ENCODE measurements around the gene VSIG8. TPM values are rescaled to one million over a fixed set of nuclear protein-coding genes. Genes with fewer than 3 reads are reported as not detected.

The VSIG8 gene
- total RNA-seq, 1 donor from 2014 or later, result not detected

DNA sequence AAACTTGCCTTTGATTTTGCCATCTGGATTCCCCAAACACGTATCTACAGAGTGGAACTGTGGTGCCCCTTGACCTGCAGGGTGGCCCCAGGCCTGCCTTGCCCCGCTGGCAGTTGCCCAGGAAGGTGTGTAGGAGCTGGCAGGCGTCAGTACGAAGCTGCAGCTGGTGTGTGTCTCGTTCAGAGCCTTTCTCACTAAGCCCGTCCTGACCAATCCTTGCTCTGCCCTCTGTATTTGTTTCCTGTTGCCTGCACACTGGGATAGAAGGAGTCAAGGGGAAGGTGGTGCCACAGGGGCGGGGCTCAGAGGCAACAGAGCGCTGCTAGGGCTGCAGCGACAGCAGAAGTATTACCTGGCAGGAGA, 5.2 kb upstream of the VSIG8 start:
- H3K27ac Mint-ChIP-seq (ENCODE audit: unreplicated experiment), result no peak overlapping the region

DNA sequence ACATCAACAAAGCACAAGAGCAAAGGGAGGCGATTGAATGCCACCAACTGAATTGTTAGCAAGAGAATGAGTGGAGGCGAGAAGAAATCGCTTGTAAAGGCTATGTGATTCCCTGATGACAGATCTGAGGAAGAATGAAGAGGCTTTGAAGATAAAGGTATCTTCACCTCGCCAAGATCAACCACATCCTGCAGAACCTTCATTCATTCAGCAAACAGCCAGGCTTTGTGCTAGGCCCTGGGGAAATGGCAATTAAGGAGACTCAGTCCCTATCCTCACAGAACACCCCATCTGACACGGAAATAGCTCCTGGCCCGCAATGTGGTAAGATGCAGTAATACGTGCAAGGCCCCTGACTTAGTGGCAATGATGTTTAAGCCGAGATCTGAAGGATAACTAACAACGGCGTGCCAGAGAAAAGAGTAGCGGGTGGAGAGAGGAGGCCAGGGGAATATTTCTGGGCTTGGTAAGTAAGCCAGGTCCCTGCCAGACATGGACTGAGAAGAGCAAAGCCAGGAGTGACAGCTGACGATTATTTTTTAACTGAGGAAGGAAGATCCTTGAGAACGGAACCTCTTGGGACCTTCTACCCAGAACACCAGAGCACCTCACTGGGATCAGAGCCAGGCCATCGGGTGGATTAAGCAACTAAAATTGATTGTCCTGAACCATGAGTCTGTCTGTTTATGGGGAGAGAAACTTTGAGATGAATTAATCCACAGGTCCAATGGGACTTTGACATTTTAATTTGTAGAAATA, 4.6 kb upstream of the VSIG8 start:
- DNase-seq (ENCODE audit: low spot score), result no peak
- Mint-ChIP-seq H3K27ac (ENCODE audit: unreplicated experiment) (no peak overlapping the region), H3K4me1 (ENCODE audit: unreplicated experiment) (peaks cover 4% of the 10 kb centered on the region), H3K36me3 (ENCODE audit: low read depth, unreplicated experiment) (peaks cover 4% of the 10 kb centered on the region), H3K4me3 (ENCODE audit: unreplicated experiment) (no peak overlapping the region), H3K27me3 (ENCODE audit: unreplicated experiment) (peaks cover 11% of the 10 kb centered on the region), H3K9me3 (ENCODE audit: unreplicated experiment) (no peaks in the 10 kb centered on the region)
- TF ChIP-seq, protein P1, sequence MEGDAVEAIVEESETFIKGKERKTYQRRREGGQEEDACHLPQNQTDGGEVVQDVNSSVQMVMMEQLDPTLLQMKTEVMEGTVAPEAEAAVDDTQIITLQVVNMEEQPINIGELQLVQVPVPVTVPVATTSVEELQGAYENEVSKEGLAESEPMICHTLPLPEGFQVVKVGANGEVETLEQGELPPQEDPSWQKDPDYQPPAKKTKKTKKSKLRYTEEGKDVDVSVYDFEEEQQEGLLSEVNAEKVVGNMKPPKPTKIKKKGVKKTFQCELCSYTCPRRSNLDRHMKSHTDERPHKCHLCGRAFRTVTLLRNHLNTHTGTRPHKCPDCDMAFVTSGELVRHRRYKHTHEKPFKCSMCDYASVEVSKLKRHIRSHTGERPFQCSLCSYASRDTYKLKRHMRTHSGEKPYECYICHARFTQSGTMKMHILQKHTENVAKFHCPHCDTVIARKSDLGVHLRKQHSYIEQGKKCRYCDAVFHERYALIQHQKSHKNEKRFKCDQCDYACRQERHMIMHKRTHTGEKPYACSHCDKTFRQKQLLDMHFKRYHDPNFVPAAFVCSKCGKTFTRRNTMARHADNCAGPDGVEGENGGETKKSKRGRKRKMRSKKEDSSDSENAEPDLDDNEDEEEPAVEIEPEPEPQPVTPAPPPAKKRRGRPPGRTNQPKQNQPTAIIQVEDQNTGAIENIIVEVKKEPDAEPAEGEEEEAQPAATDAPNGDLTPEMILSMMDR (IDR thresholded peaks at IDR 0.05; ENCODE audit: unreplicated experiment), result no peak

More for the DNA sequence above, 5.2 kb upstream of the VSIG8 start:
- peaks cover 11% of the 10 kb centered on the region for H3K27me3 Mint-ChIP-seq (ENCODE audit: unreplicated experiment)
- no peaks in the 10 kb centered on the region for H3K9me3 Mint-ChIP-seq (ENCODE audit: unreplicated experiment)
- H3K4me1 Mint-ChIP-seq (ENCODE audit: unreplicated experiment), result peaks cover 4% of the 10 kb centered on the region
- TF ChIP-seq, protein P1 (IDR thresholded peaks at IDR 0.05; ENCODE audit: unreplicated experiment), result no peak
- H3K36me3 Mint-ChIP-seq (ENCODE audit: low read depth, unreplicated experiment), result peaks cover 4% of the 10 kb centered on the region
- no peak for DNase-seq (ENCODE audit: low spot score)
- no peak overlapping the region for H3K4me3 Mint-ChIP-seq (ENCODE audit: unreplicated experiment)

DNA sequence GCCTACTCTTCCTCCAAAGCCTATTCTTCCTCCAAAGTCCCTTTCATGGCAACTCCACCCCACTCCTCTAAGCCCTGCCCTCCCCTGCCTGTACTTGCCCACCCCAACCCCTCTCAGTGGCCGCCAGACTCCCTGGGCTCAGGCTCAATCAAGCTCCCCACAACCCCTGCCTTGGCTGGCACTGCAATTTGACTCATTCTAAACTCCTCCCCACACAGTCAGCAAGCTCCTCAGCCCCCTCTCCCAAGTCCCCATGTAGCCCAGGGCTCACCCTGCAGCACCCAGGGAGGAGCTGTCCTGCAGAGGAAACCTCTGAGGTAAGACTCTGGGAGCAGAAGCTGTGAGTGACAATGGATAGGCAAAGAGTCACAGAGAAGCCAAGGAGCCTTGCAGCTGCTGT, 3.6 kb upstream of the VSIG8 start:
- TF ChIP-seq, protein P1 (IDR thresholded peaks at IDR 0.05; ENCODE audit: unreplicated experiment), result no peak
- H3K4me1 Mint-ChIP-seq (ENCODE audit: unreplicated experiment), result peaks cover 4% of the 10 kb centered on the region
- H3K27me3 Mint-ChIP-seq (ENCODE audit: unreplicated experiment), result peaks cover 11% of the 10 kb centered on the region
- no peaks in the 10 kb centered on the region for H3K36me3 Mint-ChIP-seq (ENCODE audit: low read depth, unreplicated experiment)
- H3K27ac Mint-ChIP-seq (ENCODE audit: unreplicated experiment), result no peak overlapping the region
- DNase-seq (ENCODE audit: low spot score), result no peak
- no peaks in the 10 kb centered on the region for H3K9me3 Mint-ChIP-seq (ENCODE audit: unreplicated experiment)
- no peak overlapping the region for H3K4me3 Mint-ChIP-seq (ENCODE audit: unreplicated experiment)

DNA sequence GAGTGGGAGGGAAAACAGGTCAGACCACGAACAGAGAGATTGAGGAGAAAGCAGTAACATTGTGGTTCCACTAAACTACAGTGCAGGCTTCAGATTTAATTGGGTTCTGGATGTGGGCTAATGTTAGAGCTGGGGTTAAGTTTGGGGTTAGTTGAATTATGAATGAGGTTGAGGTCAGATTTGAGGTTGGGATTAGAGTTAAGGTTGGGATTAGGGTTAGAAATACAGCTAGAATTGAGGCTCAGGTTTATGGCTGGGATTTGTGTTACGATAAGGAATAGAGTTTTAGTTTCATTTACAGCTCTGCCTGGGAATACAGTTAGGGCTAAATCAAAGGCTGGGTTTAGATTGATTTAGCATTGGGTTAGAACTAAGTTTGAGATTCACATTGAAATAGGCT, 1.8 kb upstream of the VSIG8 start:
- no peaks in the 10 kb centered on the region for H3K36me3 Mint-ChIP-seq (ENCODE audit: low read depth, unreplicated experiment)
- H3K4me1 Mint-ChIP-seq (ENCODE audit: unreplicated experiment), result peaks cover 4% of the 10 kb centered on the region
- no peak overlapping the region for H3K4me3 Mint-ChIP-seq (ENCODE audit: unreplicated experiment)
- TF ChIP-seq, protein P1 (IDR thresholded peaks at IDR 0.05; ENCODE audit: unreplicated experiment), result no peak
- no peak overlapping the region for H3K27ac Mint-ChIP-seq (ENCODE audit: unreplicated experiment)
- no peak for DNase-seq (ENCODE audit: low spot score)
- H3K27me3 Mint-ChIP-seq (ENCODE audit: unreplicated experiment), result peaks cover 9% of the 10 kb centered on the region
- H3K9me3 Mint-ChIP-seq (ENCODE audit: unreplicated experiment), result no peaks in the 10 kb centered on the region

DNA sequence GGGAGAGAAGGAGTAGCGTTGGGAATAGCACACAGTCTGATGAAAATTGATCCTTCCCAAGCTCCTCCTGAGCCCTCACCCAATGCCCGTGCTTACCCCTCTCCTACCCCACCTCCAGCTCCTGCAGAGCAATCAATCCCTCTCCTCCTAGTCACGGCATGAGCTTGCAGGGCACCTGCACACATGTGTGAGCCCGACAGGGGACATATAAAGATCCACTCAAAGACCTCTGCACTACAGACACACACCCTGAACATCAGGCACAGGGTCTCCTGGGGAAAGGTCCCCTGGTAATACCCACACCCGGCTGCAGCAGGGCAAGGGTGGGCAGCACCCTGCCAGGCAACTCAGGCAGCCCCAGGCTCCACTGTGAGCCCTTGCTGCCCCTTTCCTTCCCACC, 426 bp downstream of the VSIG8 start:
- TF ChIP-seq, protein P1 (IDR thresholded peaks at IDR 0.05; ENCODE audit: unreplicated experiment), result no peak
- H3K4me1 Mint-ChIP-seq (ENCODE audit: unreplicated experiment), result no peaks in the 10 kb centered on the region
- no peak overlapping the region for H3K4me3 Mint-ChIP-seq (ENCODE audit: unreplicated experiment)
- no peaks in the 10 kb centered on the region for H3K36me3 Mint-ChIP-seq (ENCODE audit: low read depth, unreplicated experiment)
- no peaks in the 10 kb centered on the region for H3K9me3 Mint-ChIP-seq (ENCODE audit: unreplicated experiment)
- peaks cover 9% of the 10 kb centered on the region for H3K27me3 Mint-ChIP-seq (ENCODE audit: unreplicated experiment)
- DNase-seq (ENCODE audit: low spot score), result no peak
- H3K27ac Mint-ChIP-seq (ENCODE audit: unreplicated experiment), result no peak overlapping the region

Data from endothelial cell (in vitro differentiated cells).